DND-41 (cell line): Measurements from ENCODE around the gene PACRG.

ENCODE experiments used
- EZH2 ChIP-seq: IDR thresholded peaks from 3 replicates; pipeline ENCODE4 v1.6.1; 2012; ENCODE audit warnings: borderline replicate concordance, low read depth, mild to moderate bottlenecking, moderate library complexity, low read length, inconsistent platforms; ENCODE audit not compliant: severe bottlenecking
- TF ChIP-seq, protein P1 (sequence below): IDR thresholded peaks from 2 replicates; pipeline ENCODE4 v1.5.1; 2012; ENCODE audit warnings: borderline replicate concordance, low read length, moderate library complexity, mild to moderate bottlenecking; ENCODE audit not compliant: poor library complexity, severe bottlenecking; ENCODE audit errors: extremely low read depth

DNA sequence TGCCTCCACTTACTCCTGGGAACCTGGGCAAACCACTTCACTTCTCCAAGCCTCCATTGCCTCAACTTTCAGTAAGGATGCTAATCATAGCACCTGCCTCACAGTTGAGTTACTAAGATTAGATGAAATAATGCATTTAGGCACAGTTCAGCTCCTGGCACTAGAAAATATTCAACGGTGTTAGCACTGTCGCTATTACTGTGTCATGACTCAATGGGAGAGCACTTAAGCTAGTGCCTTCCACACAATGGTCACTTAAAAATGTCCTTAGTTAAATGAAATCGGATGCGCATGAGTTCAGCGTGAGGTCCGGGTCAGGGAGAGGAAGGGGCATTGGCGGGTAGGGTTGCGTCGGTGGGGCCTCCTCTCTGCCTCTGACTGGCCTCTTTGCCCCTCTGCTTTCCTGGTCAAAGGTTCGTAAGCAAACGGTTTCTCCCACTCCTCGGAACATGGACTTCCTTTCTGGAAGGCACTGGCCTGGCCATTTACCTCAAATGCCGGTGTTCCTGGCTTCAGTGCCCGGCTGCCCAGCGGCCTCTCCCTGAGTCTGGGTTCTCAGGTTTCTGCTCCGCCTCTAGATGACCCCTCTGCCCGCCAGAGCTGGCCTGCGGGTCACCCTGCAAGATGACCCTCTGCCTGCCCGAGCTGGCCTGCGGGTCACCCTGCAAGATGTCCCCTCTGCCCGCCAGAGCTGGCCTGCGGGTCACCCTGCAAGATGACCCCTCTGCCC is 562.9 kb downstream of the PACRG start:
- TF ChIP-seq, protein P1, sequence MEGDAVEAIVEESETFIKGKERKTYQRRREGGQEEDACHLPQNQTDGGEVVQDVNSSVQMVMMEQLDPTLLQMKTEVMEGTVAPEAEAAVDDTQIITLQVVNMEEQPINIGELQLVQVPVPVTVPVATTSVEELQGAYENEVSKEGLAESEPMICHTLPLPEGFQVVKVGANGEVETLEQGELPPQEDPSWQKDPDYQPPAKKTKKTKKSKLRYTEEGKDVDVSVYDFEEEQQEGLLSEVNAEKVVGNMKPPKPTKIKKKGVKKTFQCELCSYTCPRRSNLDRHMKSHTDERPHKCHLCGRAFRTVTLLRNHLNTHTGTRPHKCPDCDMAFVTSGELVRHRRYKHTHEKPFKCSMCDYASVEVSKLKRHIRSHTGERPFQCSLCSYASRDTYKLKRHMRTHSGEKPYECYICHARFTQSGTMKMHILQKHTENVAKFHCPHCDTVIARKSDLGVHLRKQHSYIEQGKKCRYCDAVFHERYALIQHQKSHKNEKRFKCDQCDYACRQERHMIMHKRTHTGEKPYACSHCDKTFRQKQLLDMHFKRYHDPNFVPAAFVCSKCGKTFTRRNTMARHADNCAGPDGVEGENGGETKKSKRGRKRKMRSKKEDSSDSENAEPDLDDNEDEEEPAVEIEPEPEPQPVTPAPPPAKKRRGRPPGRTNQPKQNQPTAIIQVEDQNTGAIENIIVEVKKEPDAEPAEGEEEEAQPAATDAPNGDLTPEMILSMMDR = no peak
- TF ChIP-seq EZH2 = no peak
